Measurements from ENCODE around the gene CXCR5.

CXCR5 gene

DNA sequence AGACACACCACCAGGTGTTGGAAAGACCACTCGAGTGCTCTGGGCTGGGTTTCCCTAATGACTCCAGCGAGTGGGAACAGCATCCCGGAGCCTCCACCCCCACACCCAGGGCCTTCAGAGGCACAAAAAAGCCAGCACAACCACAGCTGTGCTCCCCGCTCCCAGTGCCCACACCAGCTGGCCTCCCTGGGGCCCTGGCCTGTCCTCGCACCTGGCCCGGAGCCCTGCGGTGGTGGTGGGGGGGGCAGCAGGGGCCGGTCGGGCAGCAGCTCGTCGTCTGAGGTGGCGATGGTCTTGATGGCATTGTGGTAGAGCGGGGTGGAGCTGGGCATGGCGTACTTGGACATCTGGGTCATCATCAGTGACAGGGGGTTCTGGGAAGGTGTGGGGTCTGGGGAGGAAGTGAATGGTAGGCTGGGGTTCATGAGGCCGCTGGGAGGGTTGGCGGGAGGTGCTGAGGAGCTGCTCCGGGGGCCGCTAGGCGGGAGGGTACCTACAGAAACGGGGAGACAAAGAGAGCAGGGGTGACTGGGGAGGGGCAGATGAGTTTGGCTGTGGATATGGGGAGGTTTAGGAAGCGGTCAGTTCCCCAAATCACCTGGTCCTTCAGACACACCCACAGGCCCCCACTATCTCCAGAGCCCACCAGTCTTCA, 16.1 kb downstream of the CXCR5 start:
- POLR2A ChIA-PET: no interaction called here
- no peak for TF ChIP-seq LEF1 (IDR thresholded peaks at IDR 0.05; ENCODE audit: borderline replicate concordance)
- TF ChIP-seq ELF4 (IDR thresholded peaks at IDR 0.05): no peak
- TF ChIP-seq FOXA1 (IDR thresholded peaks at IDR 0.05): no peak
- no peak for TF ChIP-seq SUZ12 (IDR thresholded peaks at IDR 0.05)
- TF ChIP-seq BHLHE40 (IDR thresholded peaks at IDR 0.05; ENCODE audit: borderline replicate concordance): no peak
- TF ChIP-seq FOXK2 (IDR thresholded peaks at IDR 0.05): no peak
- no peak for TF ChIP-seq L3MBTL2 (conservative IDR thresholded peaks at IDR 0.05)
- no peak for TF ChIP-seq ZNF384 (IDR thresholded peaks at IDR 0.05)
- TF ChIP-seq FOXM1 (IDR thresholded peaks at IDR 0.05; ENCODE audit: borderline replicate concordance): no peak
- no peak for TF ChIP-seq SP1 (IDR thresholded peaks at IDR 0.05)
- TF ChIP-seq, protein P1, sequence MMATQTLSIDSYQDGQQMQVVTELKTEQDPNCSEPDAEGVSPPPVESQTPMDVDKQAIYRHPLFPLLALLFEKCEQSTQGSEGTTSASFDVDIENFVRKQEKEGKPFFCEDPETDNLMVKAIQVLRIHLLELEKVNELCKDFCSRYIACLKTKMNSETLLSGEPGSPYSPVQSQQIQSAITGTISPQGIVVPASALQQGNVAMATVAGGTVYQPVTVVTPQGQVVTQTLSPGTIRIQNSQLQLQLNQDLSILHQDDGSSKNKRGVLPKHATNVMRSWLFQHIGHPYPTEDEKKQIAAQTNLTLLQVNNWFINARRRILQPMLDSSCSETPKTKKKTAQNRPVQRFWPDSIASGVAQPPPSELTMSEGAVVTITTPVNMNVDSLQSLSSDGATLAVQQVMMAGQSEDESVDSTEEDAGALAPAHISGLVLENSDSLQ (IDR thresholded peaks at IDR 0.05): no peak
- TF ChIP-seq NFRKB (IDR thresholded peaks at IDR 0.05): no peak
- TF ChIP-seq HDGF (IDR thresholded peaks at IDR 0.05; ENCODE audit: borderline replicate concordance): no peak
- TF ChIP-seq CTBP1 (IDR thresholded peaks at IDR 0.05; ENCODE audit: borderline replicate concordance): no peak
- TF ChIP-seq TARDBP (IDR thresholded peaks at IDR 0.05): no peak
- no peak for TF ChIP-seq ARNT (IDR thresholded peaks at IDR 0.05)
- CTCF ChIA-PET: no interaction called here

GRCh38 chr11:118900535-118901384, 17.1 kb downstream of the CXCR5 start:
- ChIA-PET POLR2A (no interaction called here), CTCF (no interaction called here)
- no peak for TF ChIP-seq ARNT (IDR thresholded peaks at IDR 0.05)
- TF ChIP-seq, protein P1 (IDR thresholded peaks at IDR 0.05): no peak
- no peak for DNase-seq (ENCODE audit: extremely low spot score)

More for the DNA sequence above, 16.1 kb downstream of the CXCR5 start:
- DNase-seq (ENCODE audit: extremely low spot score): no peak

- ChIA-PET POLR2A (no interaction called here), CTCF (no interaction called here)
- TF ChIP-seq TARDBP (IDR thresholded peaks at IDR 0.05) (no peak), BHLHE40 (IDR thresholded peaks at IDR 0.05; ENCODE audit: borderline replicate concordance) (no peak), FOXA1 (IDR thresholded peaks at IDR 0.05) (no peak), CTBP1 (IDR thresholded peaks at IDR 0.05; ENCODE audit: borderline replicate concordance) (no peak), ARNT (IDR thresholded peaks at IDR 0.05) (no peak), SUZ12 (IDR thresholded peaks at IDR 0.05) (no peak), FOXK2 (IDR thresholded peaks at IDR 0.05) (no peak), NFRKB (IDR thresholded peaks at IDR 0.05) (no peak), SP1 (IDR thresholded peaks at IDR 0.05) (no peak), HDGF (IDR thresholded peaks at IDR 0.05; ENCODE audit: borderline replicate concordance) (no peak), L3MBTL2 (conservative IDR thresholded peaks at IDR 0.05) (no peak), LEF1 (IDR thresholded peaks at IDR 0.05; ENCODE audit: borderline replicate concordance) (no peak), ZNF384 (IDR thresholded peaks at IDR 0.05) (no peak), ELF4 (IDR thresholded peaks at IDR 0.05) (no peak), FOXM1 (IDR thresholded peaks at IDR 0.05; ENCODE audit: borderline replicate concordance) (no peak)
- TF ChIP-seq, protein P1 (IDR thresholded peaks at IDR 0.05): no peak
- no peak for DNase-seq (ENCODE audit: extremely low spot score)
These were observed 18.0 kb downstream of the CXCR5 start for GRCh38 chr11:118901494-118902335.

DNA sequence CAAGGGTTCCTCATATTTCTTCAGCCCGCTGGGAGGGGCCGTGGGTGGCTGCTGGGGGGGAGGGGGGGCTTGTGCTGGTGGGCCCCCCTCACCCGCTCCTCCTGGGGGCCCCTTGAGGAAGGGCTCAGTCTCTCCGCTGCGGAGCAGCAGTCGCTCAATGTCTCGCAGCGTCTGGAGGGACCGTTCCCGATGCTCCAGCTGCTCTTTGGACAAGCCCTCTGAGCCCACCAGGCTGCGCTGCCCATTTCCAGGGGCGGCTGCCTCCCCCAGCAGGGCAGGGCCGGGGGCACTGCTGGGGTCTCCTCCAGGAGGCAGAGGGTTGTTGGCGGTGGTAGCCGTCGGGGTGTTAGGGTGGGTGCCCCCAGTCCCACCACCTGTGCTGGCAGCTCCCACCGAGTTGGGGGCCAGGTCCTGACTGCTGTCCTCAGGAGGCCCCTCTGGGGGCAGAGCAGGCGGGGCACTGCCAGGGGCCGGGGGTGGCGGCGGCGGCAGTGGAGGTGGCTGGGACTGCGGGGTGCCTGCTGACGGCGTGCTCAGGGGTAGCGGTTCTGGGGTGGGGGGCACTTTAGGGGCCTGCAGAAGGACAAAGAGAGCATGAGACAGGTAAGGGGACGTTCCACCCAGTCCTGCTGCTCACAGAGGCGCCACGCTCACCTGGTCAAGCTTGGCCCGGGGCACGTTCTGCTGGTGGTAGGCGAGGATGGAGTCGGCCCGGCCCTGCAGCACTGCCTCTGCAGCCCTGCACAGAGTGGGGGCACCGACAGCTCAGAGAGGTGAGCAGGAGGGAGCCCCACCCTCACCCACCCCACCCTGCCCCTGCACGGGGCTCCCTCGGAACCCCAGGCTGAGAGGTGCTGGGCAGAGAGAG, 18.9 kb downstream of the CXCR5 start:
- no peak for DNase-seq (ENCODE audit: extremely low spot score)
- TF ChIP-seq LEF1 (IDR thresholded peaks at IDR 0.05; ENCODE audit: borderline replicate concordance) (no peak), FOXA1 (IDR thresholded peaks at IDR 0.05) (no peak), FOXK2 (IDR thresholded peaks at IDR 0.05) (no peak), SUZ12 (IDR thresholded peaks at IDR 0.05) (no peak), TARDBP (IDR thresholded peaks at IDR 0.05) (no peak), L3MBTL2 (conservative IDR thresholded peaks at IDR 0.05) (no peak), HDGF (IDR thresholded peaks at IDR 0.05; ENCODE audit: borderline replicate concordance) (no peak), FOXM1 (IDR thresholded peaks at IDR 0.05; ENCODE audit: borderline replicate concordance) (no peak), BHLHE40 (IDR thresholded peaks at IDR 0.05; ENCODE audit: borderline replicate concordance) (no peak), CTBP1 (IDR thresholded peaks at IDR 0.05; ENCODE audit: borderline replicate concordance) (no peak), SP1 (IDR thresholded peaks at IDR 0.05) (no peak), ARNT (IDR thresholded peaks at IDR 0.05) (no peak), NFRKB (IDR thresholded peaks at IDR 0.05) (no peak), ZNF384 (IDR thresholded peaks at IDR 0.05) (no peak), ELF4 (IDR thresholded peaks at IDR 0.05) (no peak)
- TF ChIP-seq, protein P1 (IDR thresholded peaks at IDR 0.05): no peak
- ChIA-PET POLR2A (no interaction called here), CTCF (no interaction called here)

All from HEK293T (cell line).